Measurements from ENCODE around the gene C20orf96.

GRCh38 chr20:286508-286907 lies 4.0 kb downstream of the C20orf96 start:
- no peak for TF ChIP-seq CTCF (conservative IDR thresholded peaks at IDR 0.05; ENCODE audit: low read depth in 2 of 2)
- TF ChIP-seq POLR2AphosphoS5 (IDR thresholded peaks at IDR 0.05; ENCODE audit: low read depth) = no peak
- no peak for TF ChIP-seq NANOG (IDR thresholded peaks at IDR 0.05; ENCODE audit: borderline replicate concordance)
- no peak for TF ChIP-seq EZH2phosphoT487 (IDR thresholded peaks at IDR 0.05; ENCODE audit: unreplicated experiment)
- TF ChIP-seq EZH2 (IDR thresholded peaks at IDR 0.05; ENCODE audit: low read depth, unreplicated experiment) = no peak
- no peak for TF ChIP-seq CREB1 (CRISPR knock-in tag; IDR thresholded peaks at IDR 0.05; ENCODE audit: low read depth)
- TF ChIP-seq JUNB (IDR thresholded peaks at IDR 0.05; ENCODE audit: unreplicated experiment) = no peak
- TF ChIP-seq REST (IDR thresholded peaks at IDR 0.05; ENCODE audit: unreplicated experiment) = no peak
- TF ChIP-seq STAT1 (IDR thresholded peaks at IDR 0.05; ENCODE audit: unreplicated experiment) = no peak
- TF ChIP-seq, protein P1, sequence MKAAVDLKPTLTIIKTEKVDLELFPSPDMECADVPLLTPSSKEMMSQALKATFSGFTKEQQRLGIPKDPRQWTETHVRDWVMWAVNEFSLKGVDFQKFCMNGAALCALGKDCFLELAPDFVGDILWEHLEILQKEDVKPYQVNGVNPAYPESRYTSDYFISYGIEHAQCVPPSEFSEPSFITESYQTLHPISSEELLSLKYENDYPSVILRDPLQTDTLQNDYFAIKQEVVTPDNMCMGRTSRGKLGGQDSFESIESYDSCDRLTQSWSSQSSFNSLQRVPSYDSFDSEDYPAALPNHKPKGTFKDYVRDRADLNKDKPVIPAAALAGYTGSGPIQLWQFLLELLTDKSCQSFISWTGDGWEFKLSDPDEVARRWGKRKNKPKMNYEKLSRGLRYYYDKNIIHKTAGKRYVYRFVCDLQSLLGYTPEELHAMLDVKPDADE (IDR thresholded peaks at IDR 0.05) = no peak
